Measurements from ENCODE around the gene FAM163B. TPM values are rescaled to one million over a fixed set of nuclear protein-coding genes. Genes with fewer than 3 reads are reported as not detected.

FAM163B gene
- total RNA-seq, 1 experiment from 2014 or later, result not detected

DNA sequence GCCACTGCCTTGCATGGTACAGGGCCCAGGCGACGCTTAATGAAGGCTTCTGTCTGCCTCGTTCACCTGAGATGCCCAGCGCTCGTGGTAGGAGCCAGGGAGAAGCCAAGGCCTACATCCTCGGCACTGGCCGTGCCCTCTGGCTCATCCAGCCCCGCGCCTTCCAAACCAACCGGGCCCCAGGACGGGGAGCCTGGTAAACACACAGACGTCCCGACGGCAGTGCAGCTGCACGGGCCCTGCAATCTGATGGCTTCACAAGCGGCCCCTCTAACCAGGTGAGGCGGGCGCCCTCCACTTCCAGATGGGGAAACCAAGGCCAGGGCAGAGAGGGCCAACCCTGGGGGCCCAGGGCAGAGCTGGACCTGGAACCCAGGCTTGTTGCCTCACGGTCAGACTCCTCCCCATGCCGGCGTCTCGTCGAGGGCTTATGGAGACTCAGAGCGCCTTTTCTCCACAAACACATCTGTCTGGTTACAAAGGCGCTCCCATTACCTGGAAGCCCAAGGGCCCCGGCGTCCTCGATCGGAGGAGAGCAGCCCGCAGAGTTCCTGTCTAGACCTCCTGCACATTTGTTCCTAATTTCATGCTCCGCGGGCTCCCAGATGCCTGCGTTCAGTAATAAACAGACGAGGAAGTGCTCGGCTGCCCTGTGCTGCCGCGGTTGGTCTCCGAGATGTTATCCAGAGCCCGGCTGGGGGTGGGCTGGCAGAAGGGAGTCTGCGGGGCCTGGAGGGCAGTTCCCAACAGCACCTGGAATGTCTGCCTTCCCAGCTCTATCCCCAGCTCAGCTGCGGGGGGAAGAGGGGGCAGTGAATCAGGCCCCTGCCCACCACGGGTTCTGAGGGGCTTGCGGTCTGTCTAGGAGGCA is 23.5 kb downstream of the FAM163B start:
- peaks cover 10% of the 10 kb centered on the region; the same call in 1 of the 2 replicates for H3K4me1 ChIP-seq
- Mint-ChIP-seq H3K4me1 (ENCODE audit: low read depth, unreplicated experiment) (peaks cover 7% of the 10 kb centered on the region), H3K27ac (ENCODE audit: unreplicated experiment) (no peak overlapping the region), H3K9me3 (ENCODE audit: unreplicated experiment) (peaks cover 11% of the 10 kb centered on the region), H3K36me3 (ENCODE audit: insufficient read depth, unreplicated experiment) (no peaks in the 10 kb centered on the region), H3K27me3 (ENCODE audit: insufficient read depth, unreplicated experiment) (no peaks in the 10 kb centered on the region), H3K4me3 (ENCODE audit: unreplicated experiment) (no peak overlapping the region)
- POLR2A ChIA-PET, result interaction anchor here (0.5 to 0.6 kb wide), 2 partner anchors 23 to 80 kb away, joined by 3 read pairs; no protein-coding TSS in a partner anchor
- CTCF ChIA-PET, result no interaction called here
- peaks cover 6% of the 10 kb centered on the region; the same call in 1 of the 2 replicates for H3K9me3 ChIP-seq
- DNase-seq, result no peak
- no TSS peak for BruUV-seq (replicated peaks)
- H3K4me3 ChIP-seq (ENCODE audit: low read depth, low read length), result no peak overlapping the region
- no peaks in the 10 kb centered on the region for H3K27me3 ChIP-seq (replicated peaks; ENCODE audit: control insufficient read depth, insufficient read depth, low read length)
- TF ChIP-seq, protein P1, sequence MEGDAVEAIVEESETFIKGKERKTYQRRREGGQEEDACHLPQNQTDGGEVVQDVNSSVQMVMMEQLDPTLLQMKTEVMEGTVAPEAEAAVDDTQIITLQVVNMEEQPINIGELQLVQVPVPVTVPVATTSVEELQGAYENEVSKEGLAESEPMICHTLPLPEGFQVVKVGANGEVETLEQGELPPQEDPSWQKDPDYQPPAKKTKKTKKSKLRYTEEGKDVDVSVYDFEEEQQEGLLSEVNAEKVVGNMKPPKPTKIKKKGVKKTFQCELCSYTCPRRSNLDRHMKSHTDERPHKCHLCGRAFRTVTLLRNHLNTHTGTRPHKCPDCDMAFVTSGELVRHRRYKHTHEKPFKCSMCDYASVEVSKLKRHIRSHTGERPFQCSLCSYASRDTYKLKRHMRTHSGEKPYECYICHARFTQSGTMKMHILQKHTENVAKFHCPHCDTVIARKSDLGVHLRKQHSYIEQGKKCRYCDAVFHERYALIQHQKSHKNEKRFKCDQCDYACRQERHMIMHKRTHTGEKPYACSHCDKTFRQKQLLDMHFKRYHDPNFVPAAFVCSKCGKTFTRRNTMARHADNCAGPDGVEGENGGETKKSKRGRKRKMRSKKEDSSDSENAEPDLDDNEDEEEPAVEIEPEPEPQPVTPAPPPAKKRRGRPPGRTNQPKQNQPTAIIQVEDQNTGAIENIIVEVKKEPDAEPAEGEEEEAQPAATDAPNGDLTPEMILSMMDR (IDR thresholded peaks at IDR 0.05; ENCODE audit: insufficient read depth in 1 of 2, low read depth in 1 of 2, low read length in 1 of 2, severe bottlenecking in 1 of 2, unreplicated experiment in 1 of 2), result no peak
- intact Hi-C loops (cut with micrococcal nuclease; ENCODE audit: unreplicated experiment), result no loop called here
- no peaks in the 10 kb centered on the region for H3K36me3 ChIP-seq (ENCODE audit: control insufficient read depth, insufficient read depth, low read length)

DNA sequence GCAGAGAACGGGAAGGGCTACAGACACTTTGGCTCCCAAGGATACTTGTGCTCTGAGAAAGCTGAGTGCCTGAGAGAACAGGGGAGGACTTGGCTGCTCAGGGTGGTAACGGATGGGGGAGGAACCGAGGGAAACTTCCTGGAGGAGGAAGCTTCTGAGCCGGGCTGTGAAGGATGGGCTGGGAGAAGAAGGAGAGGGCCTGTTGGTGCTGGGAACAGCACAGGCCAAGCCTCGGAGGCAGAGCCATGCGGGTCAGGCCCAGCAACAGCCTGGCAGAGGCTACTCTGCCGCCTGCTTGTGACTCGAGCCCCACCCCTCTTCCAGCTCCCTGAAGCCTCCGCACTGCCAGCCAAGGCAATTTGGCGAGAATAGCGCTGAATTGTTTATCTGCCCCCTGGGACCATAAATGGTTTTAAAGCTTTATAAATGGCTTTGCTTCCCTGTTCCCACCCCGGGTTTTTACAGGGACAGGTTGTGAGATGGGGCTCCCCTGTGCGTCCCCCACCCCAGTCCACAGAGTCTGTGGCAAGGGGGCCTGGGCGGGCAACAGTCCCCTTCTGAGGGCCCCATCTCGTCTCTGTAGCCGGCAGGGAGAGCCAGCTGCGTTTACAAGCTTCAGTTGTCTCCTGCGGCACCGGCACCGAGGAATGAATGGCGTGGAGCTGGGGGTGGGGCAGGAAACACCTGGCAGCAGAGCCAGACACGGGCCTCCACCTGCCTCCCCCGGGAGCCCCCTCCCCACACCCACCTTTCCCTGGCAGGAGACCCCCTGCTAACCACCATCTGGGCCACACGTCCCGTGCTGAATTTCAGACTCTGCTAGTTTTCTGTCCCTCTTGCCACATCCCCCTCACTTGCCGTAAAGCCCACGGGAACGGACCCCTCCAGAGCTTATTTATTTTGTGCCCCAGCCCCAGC is 24.4 kb downstream of the FAM163B start:
- BruUV-seq (replicated peaks), result no TSS peak
- peaks cover 11% of the 10 kb centered on the region for H3K9me3 Mint-ChIP-seq (ENCODE audit: unreplicated experiment)
- Histone ChIP-seq H3K27me3 (replicated peaks; ENCODE audit: control insufficient read depth, insufficient read depth, low read length) (no peaks in the 10 kb centered on the region), H3K4me1 (peaks cover 10% of the 10 kb centered on the region; the same call in 1 of the 2 replicates), H3K4me3 (ENCODE audit: low read depth, low read length) (no peak overlapping the region), H3K9me3 (peaks cover 6% of the 10 kb centered on the region; the same call in 1 of the 2 replicates), H3K36me3 (ENCODE audit: control insufficient read depth, insufficient read depth, low read length) (no peaks in the 10 kb centered on the region)
- POLR2A ChIA-PET, result interaction anchor here (0.5 kb wide), 1 partner anchor 24 kb away, joined by 3 read pairs; no protein-coding TSS in a partner anchor
- intact Hi-C loops (cut with micrococcal nuclease; ENCODE audit: unreplicated experiment), result no loop called here
- no peaks in the 10 kb centered on the region for H3K27me3 Mint-ChIP-seq (ENCODE audit: insufficient read depth, unreplicated experiment)
- H3K27ac Mint-ChIP-seq (ENCODE audit: unreplicated experiment), result no peak overlapping the region
- H3K4me1 Mint-ChIP-seq (ENCODE audit: low read depth, unreplicated experiment), result peaks cover 7% of the 10 kb centered on the region
- H3K4me3 Mint-ChIP-seq (ENCODE audit: unreplicated experiment), result no peak overlapping the region
- TF ChIP-seq, protein P1 (IDR thresholded peaks at IDR 0.05; ENCODE audit: insufficient read depth in 1 of 2, low read depth in 1 of 2, low read length in 1 of 2, severe bottlenecking in 1 of 2, unreplicated experiment in 1 of 2), result no peak
- CTCF ChIA-PET, result no interaction called here
- no peak for DNase-seq
- H3K36me3 Mint-ChIP-seq (ENCODE audit: insufficient read depth, unreplicated experiment), result no peaks in the 10 kb centered on the region

DNA sequence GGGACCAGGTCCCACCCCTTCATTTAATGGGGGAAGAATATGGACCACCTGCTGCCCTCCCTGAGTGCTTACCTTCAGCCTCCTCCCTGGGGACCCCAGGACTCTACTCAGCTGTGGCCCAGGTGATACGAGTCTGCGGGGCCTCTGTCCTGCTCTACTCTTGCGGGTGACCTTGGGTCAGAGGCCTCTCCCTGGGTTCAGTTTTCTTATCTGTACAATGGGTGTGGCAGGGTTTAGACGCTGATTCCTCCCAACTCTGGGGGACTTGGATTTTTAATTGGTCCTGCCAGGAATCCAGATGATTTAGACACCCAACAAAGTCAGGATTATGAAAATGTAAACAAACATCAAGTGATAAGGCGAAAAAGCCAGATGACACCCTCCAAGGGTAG is 25.0 kb downstream of the FAM163B start:
- Mint-ChIP-seq H3K4me3 (ENCODE audit: unreplicated experiment) (no peak overlapping the region), H3K27ac (ENCODE audit: unreplicated experiment) (no peak overlapping the region), H3K36me3 (ENCODE audit: insufficient read depth, unreplicated experiment) (no peaks in the 10 kb centered on the region), H3K9me3 (ENCODE audit: unreplicated experiment) (peaks cover 11% of the 10 kb centered on the region), H3K4me1 (ENCODE audit: low read depth, unreplicated experiment) (peaks cover 7% of the 10 kb centered on the region), H3K27me3 (ENCODE audit: insufficient read depth, unreplicated experiment) (no peaks in the 10 kb centered on the region)
- no peaks in the 10 kb centered on the region for H3K27me3 ChIP-seq (replicated peaks; ENCODE audit: control insufficient read depth, insufficient read depth, low read length)
- H3K4me3 ChIP-seq (ENCODE audit: low read depth, low read length), result no peak overlapping the region
- intact Hi-C loops (cut with micrococcal nuclease; ENCODE audit: unreplicated experiment), result no loop called here
- CTCF ChIA-PET, result no interaction called here
- peaks cover 4% of the 10 kb centered on the region; the same call in 1 of the 2 replicates for H3K9me3 ChIP-seq
- TF ChIP-seq, protein P1 (IDR thresholded peaks at IDR 0.05; ENCODE audit: insufficient read depth in 1 of 2, low read depth in 1 of 2, low read length in 1 of 2, severe bottlenecking in 1 of 2, unreplicated experiment in 1 of 2), result no peak
- POLR2A ChIA-PET, result interaction anchor here (0.7 kb wide), 1 partner anchor 245 kb away, joined by 3 read pairs; no protein-coding TSS in a partner anchor
- H3K4me1 ChIP-seq, result peaks cover 10% of the 10 kb centered on the region; the same call in 1 of the 2 replicates
- DNase-seq, result no peak
- BruUV-seq (replicated peaks), result no TSS peak
- no peaks in the 10 kb centered on the region for H3K36me3 ChIP-seq (ENCODE audit: control insufficient read depth, insufficient read depth, low read length)
